Activated CD8-positive, alpha-beta T cell treated with anti-CD3 and anti-CD28 coated beads for 36 hours (primary cell): ENCODE data around the gene PDK2. TPM values are rescaled to one million over a fixed set of nuclear protein-coding genes. Genes with fewer than 3 reads are reported as not detected.

Experiments
- ATAC-seq: fragments of 200-7000 bp; cut with Tn5 transposase; one replicate; pipeline ENCODE4 v1.10.0; 2021; ENCODE audit warnings: mild to moderate bottlenecking, moderate library complexity
- CTCF ChIA-PET: fragments of 350-600 bp; sonication (Branson Sonifier 250); formaldehyde crosslinking; loops from one replicate; lab custom pipeline; 2021; ENCODE audit warnings: antibody characterized with exemption; lab: Charles Lee
- POLR2A ChIA-PET: fragments of 350-600 bp; sonication (Branson Sonifier 250); formaldehyde crosslinking; loops from one replicate; lab custom pipeline; 2021; ENCODE audit warnings: antibody characterized with exemption; lab: Charles Lee
- DNase-seq: peaks from one replicate; pipeline ENCODE4 v3.0.0-alpha.2; 2020
- H3K27ac Mint-ChIP-seq: one replicate; pipeline ENCODE4 v1.8.0; 2021; ENCODE audit warnings: mild to moderate bottlenecking, mixed read lengths
- H3K27me3 Mint-ChIP-seq: one replicate; pipeline ENCODE4 v1.8.0; 2021; ENCODE audit warnings: mixed read lengths
- H3K36me3 Mint-ChIP-seq: one replicate; pipeline ENCODE4 v1.8.0; 2021; ENCODE audit warnings: low read depth, mixed read lengths
- H3K4me1 Mint-ChIP-seq: one replicate; pipeline ENCODE4 v1.8.0; 2021; ENCODE audit warnings: low read depth, mixed read lengths
- H3K4me3 Mint-ChIP-seq: one replicate; pipeline ENCODE4 v1.8.0; 2021; ENCODE audit warnings: mild to moderate bottlenecking, moderate library complexity, mixed read lengths
- H3K9me3 Mint-ChIP-seq: one replicate; pipeline ENCODE4 v1.8.0; 2021; ENCODE audit warnings: mixed read lengths
- CTCF ChIP-seq: fragments of 200-600 bp; IDR thresholded peaks from one replicate; pipeline ENCODE4 v1.8.0; 2022; ENCODE audit warnings: antibody characterized with exemption, mild to moderate bottlenecking
- intact Hi-C: fragments of 100-400 bp; cut with micrococcal nuclease; formaldehyde crosslinking; loops from one replicate; pipeline ENCODE4 v1.10.0; 2022
- total RNA-seq, 2 experiments: library from RNA; stranded (reverse); gene quantifications; one replicate each; pipeline ENCODE4 v1.2.3, GENCODE V29; 2021

PDK2 gene
- total RNA-seq, 2 experiments from 2014 or later: 6.0 to 7.7 TPM

GRCh38 chr17:50117202-50118051 is 22.3 kb downstream of the PDK2 start:
- H3K4me1 Mint-ChIP-seq: peaks cover 12% of the 10 kb centered on the region
- intact Hi-C loops: loop anchor here (10.0 kb wide), 1 partner anchor 47 kb away; the partner anchor contains the start of gene SGCA
- DNase-seq (peak; percentile 71), ATAC-seq (peak; percentile 90)
- peak; percentile 77 for TF ChIP-seq CTCF
- H3K9me3 Mint-ChIP-seq: no peaks in the 10 kb centered on the region
- POLR2A ChIA-PET: interaction anchor here (0.5 to 2.7 kb wide), 7 partner anchors 9 to 52 kb away, joined by 3 to 6 read pairs (median 3); partner anchors contain the start of genes PDK2 and PPP1R9B
- H3K27ac Mint-ChIP-seq: no peak overlapping the region
- H3K36me3 Mint-ChIP-seq: no peaks in the 10 kb centered on the region
- CTCF ChIA-PET: interaction anchor here (0.6 to 5.0 kb wide), 27 partner anchors 9 to 179 kb away, joined by 3 to 45 read pairs (median 4); partner anchors contain the start of gene SAMD14
- peaks cover 32% of the 10 kb centered on the region for H3K27me3 Mint-ChIP-seq
- H3K4me3 Mint-ChIP-seq: peak overlapping the region; percentile 52

GRCh38 chr17:50118076-50118827 is 23.1 kb downstream of the PDK2 start:
- H3K9me3 Mint-ChIP-seq: no peaks in the 10 kb centered on the region
- intact Hi-C loops: loop anchor here (10.0 kb wide), 1 partner anchor 47 kb away; the partner anchor contains the start of gene SGCA
- POLR2A ChIA-PET: interaction anchor here (0.5 to 2.7 kb wide), 7 partner anchors 14 to 51 kb away, joined by 3 to 6 read pairs (median 3); partner anchors contain the start of genes PDK2 and PPP1R9B
- no peaks in the 10 kb centered on the region for H3K36me3 Mint-ChIP-seq
- H3K27me3 Mint-ChIP-seq: peaks cover 33% of the 10 kb centered on the region
- ATAC-seq (no peak), DNase-seq (no peak)
- no peak overlapping the region for H3K4me3 Mint-ChIP-seq
- H3K4me1 Mint-ChIP-seq: peaks cover 12% of the 10 kb centered on the region
- TF ChIP-seq CTCF: no peak
- CTCF ChIA-PET: interaction anchor here (0.8 to 5.0 kb wide), 19 partner anchors 8 to 152 kb away, joined by 3 to 45 read pairs (median 5); partner anchors contain the start of genes PDK2 and SAMD14
- H3K27ac Mint-ChIP-seq: no peak overlapping the region

GRCh38 chr17:50118828-50119218 is 23.7 kb downstream of the PDK2 start:
- H3K4me1 Mint-ChIP-seq: peaks cover 12% of the 10 kb centered on the region
- ChIA-PET CTCF (interaction anchor here (1.0 to 3.0 kb wide), 11 partner anchors 12 to 81 kb away, joined by 3 to 13 read pairs (median 5); partner anchors contain the start of genes PDK2 and SAMD14), POLR2A (interaction anchor here (1.2 to 2.7 kb wide), 3 partner anchors 17 to 31 kb away, joined by 3 to 6 read pairs (median 3); partner anchors contain the start of gene PPP1R9B)
- H3K27me3 Mint-ChIP-seq: peaks cover 33% of the 10 kb centered on the region
- H3K36me3 Mint-ChIP-seq: no peaks in the 10 kb centered on the region
- DNase-seq (no peak), ATAC-seq (no peak)
- intact Hi-C loops: loop anchor here (10.0 kb wide), 1 partner anchor 46 kb away; the partner anchor contains the start of gene SGCA
- no peak for TF ChIP-seq CTCF
- H3K27ac Mint-ChIP-seq: no peak overlapping the region
- H3K4me3 Mint-ChIP-seq: no peak overlapping the region
- H3K9me3 Mint-ChIP-seq: no peaks in the 10 kb centered on the region

GRCh38 chr17:50120475-50121253 is 25.5 kb downstream of the PDK2 start:
- intact Hi-C loops: no loop called here
- peaks cover 8% of the 10 kb centered on the region for H3K4me1 Mint-ChIP-seq
- no peaks in the 10 kb centered on the region for H3K36me3 Mint-ChIP-seq
- CTCF ChIA-PET: interaction anchor here (1.1 to 3.0 kb wide), 3 partner anchors 19 to 41 kb away, joined by 3 to 12 read pairs (median 5); partner anchors contain the start of gene PDK2
- no peak for TF ChIP-seq CTCF
- H3K27me3 Mint-ChIP-seq: peaks cover 24% of the 10 kb centered on the region
- no peak overlapping the region for H3K4me3 Mint-ChIP-seq
- DNase-seq (no peak), ATAC-seq (no peak)
- POLR2A ChIA-PET: interaction anchor here (1.0 to 1.1 kb wide), 2 partner anchors 23 to 31 kb away, joined by 3 read pairs; no protein-coding TSS in a partner anchor
- H3K27ac Mint-ChIP-seq: no peak overlapping the region
- H3K9me3 Mint-ChIP-seq: no peaks in the 10 kb centered on the region
